SK-N-MC (cell line): ENCODE data around the gene ZNF219.

Experiments used
- DNase-seq: peaks from one replicate; pipeline ENCODE4 v3.0.0-alpha.2; 2011; ENCODE audit warnings: low read depth, low spot score
- H3K27ac ChIP-seq: fragments of 200-600 bp; sonication (generic); 2 replicates; pipeline ENCODE4 v1.5.1; 2016; ENCODE audit warnings: mixed run types
- H3K36me3 ChIP-seq: fragments of 200-600 bp; sonication (generic); 2 replicates; pipeline ENCODE4 v1.6.1; 2017; ENCODE audit warnings: antibody characterized with exemption, low read length, mixed read lengths; ENCODE audit not compliant: insufficient read depth
- H3K4me3 ChIP-seq: fragments of 200-600 bp; sonication (generic); 2 replicates; pipeline ENCODE4 v1.5.1; 2016
- H3K9ac ChIP-seq: fragments of 200-600 bp; sonication (generic); 2 replicates; pipeline ENCODE4 v1.8.0; 2017; ENCODE audit warnings: mixed run types, mixed read lengths; ENCODE audit not compliant: insufficient read length
- H3K9me3 ChIP-seq: fragments of 200-600 bp; sonication (generic); 2 replicates; pipeline ENCODE4 v1.6.1; 2017; ENCODE audit warnings: low read depth, mild to moderate bottlenecking, antibody characterized with exemption, low read length, moderate library complexity, mixed read lengths
- EZH2 ChIP-seq: fragments of 200-600 bp; sonication (generic); IDR thresholded peaks from one replicate; pipeline ENCODE4 v1.6.1; 2017; ENCODE audit warnings: antibody characterized with exemption
- FOXP2 ChIP-seq: optimal IDR thresholded peaks from 2 replicates; pipeline ENCODE3; 2011; ENCODE audit warnings: mild to moderate bottlenecking, moderate library complexity; ENCODE audit not compliant: insufficient read depth; ENCODE audit errors: extremely low read length, control extremely low read depth
- POLR2AphosphoS5 ChIP-seq: IDR thresholded peaks from 2 replicates; pipeline ENCODE4 v1.6.1; 2012; ENCODE audit warnings: mild to moderate bottlenecking, low read depth, low read length, borderline replicate concordance

Gene ZNF219

DNA sequence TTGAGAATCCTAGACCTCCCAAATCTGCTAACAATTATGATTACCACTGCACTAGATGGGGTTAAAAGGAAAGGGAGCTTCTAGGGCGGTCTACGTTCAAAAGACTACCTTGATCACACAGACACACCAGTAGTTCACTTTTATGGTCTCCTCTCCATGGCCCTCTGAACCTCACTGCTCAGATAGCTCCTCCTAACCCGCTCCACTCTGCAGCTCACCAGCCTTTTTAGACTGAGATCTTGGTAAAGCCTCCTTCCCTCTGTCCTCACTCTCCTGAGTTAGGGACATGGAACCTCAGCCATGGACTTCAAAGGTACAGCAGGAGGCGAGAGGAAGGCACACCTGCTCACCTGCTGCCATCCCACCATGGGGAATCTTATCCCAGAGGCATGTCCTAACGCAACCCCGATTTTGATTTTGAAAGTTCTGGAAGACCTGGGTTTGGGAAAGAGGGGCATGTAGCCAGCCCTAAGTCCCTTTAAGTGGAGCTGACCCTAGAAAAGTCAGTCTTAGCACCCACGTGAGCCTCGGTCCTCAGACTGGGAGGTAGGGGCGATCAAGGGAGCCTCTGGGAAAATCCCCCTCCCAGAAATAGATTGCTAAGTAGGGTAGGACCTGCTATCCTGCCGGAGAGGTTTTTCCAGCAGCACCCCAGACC lies 1.3 kb downstream of the ZNF219 start:
- H3K27ac ChIP-seq = peak overlapping the region; percentile 81
- TF ChIP-seq EZH2 (no peak), FOXP2 (no peak), POLR2AphosphoS5 (no peak)
- H3K9ac ChIP-seq = no peak overlapping the region

DNA sequence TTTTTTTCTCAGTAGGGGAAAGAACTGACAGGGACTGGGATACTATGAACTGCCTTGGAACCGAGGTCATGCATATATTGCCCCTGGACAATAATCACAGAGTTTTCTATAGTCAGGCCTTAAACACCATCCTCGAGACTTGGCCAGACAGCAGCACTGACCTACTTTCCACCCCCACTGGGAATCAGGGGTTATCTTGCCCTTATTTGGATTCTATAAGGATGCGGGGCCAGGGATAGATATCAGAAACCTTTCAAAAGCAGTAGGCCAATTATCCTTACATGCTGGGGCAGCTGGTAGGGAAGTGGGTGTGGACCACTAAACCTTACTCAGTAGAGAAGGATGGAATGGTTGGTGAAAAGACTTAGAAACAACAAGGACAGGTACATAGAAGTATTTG lies 2.0 kb downstream of the ZNF219 start:
- Histone ChIP-seq H3K4me3 (no peak overlapping the region), H3K36me3 (peaks cover 19% of the 10 kb centered on the region), H3K9me3 (no peaks in the 10 kb centered on the region), H3K9ac (no peak overlapping the region), H3K27ac (peak overlapping the region; percentile 81)
- TF ChIP-seq FOXP2 (no peak), POLR2AphosphoS5 (no peak), EZH2 (no peak)
- no peak for DNase-seq

More for the DNA sequence above, 1.3 kb downstream of the ZNF219 start:
- Histone ChIP-seq H3K36me3 (peaks cover 12% of the 10 kb centered on the region; the same call in 1 of the 2 replicates), H3K4me3 (peak overlapping the region; percentile 53; the same call in 1 of the 2 replicates), H3K9me3 (no peaks in the 10 kb centered on the region)
- no peak for DNase-seq

DNA sequence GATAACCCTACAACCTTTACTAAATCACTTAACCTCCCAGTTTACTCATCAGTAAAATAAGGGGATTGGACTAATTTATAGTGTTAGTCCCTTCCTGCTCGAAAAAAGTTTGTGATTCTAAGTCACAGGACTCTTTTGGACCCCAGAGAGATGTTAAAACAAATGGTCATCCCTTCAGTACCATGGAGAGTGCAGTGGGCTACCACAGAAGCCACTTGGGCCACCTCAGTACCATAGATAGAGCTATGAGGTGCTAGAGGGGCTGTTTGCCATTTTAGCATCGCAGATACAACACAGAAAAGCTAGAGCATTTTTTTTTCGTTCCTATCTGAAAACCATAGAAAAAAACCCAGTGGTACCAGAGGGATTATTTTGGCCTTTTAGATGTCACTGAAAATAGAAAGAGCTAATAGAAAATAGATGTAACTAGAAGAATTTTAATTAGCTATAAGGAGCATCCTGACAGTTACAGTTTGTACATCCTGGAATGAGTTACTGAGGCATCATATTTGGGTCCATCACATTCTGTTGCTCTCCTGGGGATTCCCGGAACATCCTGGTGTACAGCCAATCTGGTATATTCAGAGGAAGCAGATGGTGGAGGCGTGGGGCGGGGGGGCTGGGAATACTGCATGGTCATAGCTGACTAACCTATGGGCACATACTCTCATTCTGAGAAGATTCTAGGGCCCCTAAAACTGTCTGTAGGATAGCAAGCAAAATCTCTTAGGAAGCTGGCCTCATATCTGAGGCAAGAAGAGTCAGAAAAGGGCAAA lies 2.8 kb downstream of the ZNF219 start:
- no peak overlapping the region for H3K9ac ChIP-seq
- H3K36me3 ChIP-seq = peaks cover 25% of the 10 kb centered on the region
- no peaks in the 10 kb centered on the region for H3K9me3 ChIP-seq
- no peak for TF ChIP-seq EZH2
- no peak for TF ChIP-seq POLR2AphosphoS5
- no peak for TF ChIP-seq FOXP2
- H3K27ac ChIP-seq = peak overlapping the region; percentile 81
- H3K4me3 ChIP-seq = no peak overlapping the region
- DNase-seq = no peak

DNA sequence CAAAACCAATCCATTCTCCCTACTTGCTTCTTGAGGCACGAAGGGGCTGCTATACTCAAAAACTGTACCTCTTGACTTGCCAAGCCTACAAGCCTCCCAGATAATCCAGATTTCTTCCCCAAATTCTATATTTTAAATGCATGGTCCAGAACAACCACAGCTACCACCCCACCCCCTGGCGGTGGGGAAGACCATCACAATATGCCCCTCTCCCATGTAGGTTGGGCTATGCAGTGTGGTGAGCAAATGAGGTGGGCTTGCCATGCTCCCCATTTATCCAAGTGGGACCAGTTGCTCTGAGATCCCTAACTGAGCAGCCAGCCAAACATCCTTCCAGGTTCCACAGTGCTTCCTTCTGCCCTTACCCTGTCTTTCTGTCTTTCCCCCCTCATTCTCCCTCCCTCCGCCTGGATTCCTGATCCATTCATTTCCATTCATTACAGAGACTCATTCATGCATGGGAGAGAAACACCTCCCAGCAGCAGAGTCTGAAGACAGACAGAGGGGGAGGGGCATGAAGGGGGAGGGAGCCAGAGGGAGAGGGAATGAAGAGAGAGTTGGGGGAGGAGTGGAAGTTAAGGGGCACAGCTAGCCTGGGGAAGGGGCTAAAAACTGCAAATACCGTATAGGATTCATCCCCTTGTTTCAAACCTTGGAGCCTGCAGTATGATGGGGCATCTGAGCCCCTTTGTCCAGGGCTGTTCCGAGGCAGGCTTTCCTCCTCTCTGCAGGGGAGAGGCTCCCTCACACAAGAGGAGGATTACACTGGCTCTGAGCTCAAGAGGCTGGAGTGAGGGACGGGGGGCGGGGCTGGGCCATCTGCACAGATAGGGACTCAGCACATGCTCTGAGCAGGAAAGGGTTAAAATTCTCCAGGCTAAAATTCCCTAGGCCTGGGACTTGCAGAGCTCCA lies 4.4 kb downstream of the ZNF219 start:
- no peak for DNase-seq
- Histone ChIP-seq H3K27ac (peak overlapping the region; percentile 74; the same call in 1 of the 2 replicates), H3K9ac (no peak overlapping the region), H3K4me3 (peak overlapping the region; percentile 65), H3K36me3 (peaks cover 35% of the 10 kb centered on the region), H3K9me3 (no peaks in the 10 kb centered on the region)
- TF ChIP-seq POLR2AphosphoS5 = no peak
- TF ChIP-seq FOXP2 = no peak
- TF ChIP-seq EZH2 = no peak

DNA sequence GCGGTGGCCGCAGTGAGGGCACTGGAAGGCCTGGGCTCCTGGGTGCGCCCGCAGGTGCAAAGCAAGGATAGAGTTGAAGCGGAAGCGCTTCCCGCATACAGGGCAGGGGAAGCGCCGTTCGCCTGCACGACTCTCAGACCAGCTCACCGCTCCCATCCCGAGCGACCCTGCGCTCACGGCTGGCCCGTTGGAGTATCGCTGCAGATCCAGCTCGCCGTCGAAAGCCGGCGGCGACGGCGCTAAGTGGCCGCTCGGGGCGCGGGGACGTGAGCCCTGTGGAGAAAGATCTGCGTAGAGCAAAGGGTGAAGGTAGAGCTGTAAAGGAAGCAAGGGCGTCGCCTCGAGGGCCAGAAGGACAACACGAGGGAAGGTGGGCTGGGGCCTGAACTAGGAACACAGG lies 5.4 kb downstream of the ZNF219 start:
- Histone ChIP-seq H3K27ac (no peak overlapping the region), H3K9ac (no peak overlapping the region), H3K36me3 (peaks cover 40% of the 10 kb centered on the region), H3K4me3 (no peak overlapping the region), H3K9me3 (no peaks in the 10 kb centered on the region)
- no peak for DNase-seq
- no peak for TF ChIP-seq FOXP2
- TF ChIP-seq EZH2 = no peak
- no peak for TF ChIP-seq POLR2AphosphoS5

DNA sequence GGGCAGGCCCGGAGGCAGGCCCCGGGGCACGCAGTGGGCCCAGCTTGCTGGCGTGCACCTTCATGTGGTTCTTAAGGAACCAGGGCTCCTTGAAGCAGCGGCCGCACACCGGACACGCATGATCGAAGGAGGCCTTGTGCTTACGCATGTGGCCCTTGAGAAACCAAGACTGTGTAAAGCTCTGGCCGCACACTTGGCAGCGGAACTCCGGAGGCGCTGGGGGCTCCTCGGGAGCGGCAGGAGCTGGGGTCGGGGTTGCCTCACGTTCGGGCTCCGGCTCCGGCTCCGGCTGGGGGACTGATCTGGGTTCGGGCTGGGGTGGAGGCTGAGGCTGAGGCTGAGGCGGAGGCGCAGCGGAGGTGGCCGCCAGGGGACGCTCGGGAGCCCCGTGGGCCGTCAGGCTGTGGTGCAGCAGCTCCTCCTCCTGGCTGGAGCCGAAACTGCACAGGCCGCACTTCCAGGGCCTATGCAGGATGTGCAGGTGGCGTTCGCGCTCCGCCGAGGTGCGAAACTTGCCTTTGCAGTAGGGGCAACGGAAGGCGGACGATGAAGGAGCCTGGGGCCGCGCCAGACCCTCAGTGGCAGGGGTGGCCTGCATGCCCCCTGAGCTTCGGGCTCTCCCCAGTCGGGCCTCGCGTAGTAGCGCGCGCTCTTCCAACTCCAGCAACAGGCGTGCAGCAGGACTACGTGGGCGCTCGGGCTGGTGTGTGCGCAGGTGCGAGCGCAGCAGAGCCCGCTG lies 6.0 kb downstream of the ZNF219 start:
- no peak for DNase-seq
- H3K36me3 ChIP-seq = peaks cover 43% of the 10 kb centered on the region
- no peak overlapping the region for H3K4me3 ChIP-seq
- H3K9ac ChIP-seq = no peak overlapping the region
- H3K27ac ChIP-seq = peak overlapping the region; percentile 25; the same call in 1 of the 2 replicates
- no peak for TF ChIP-seq FOXP2
- no peaks in the 10 kb centered on the region for H3K9me3 ChIP-seq

DNA sequence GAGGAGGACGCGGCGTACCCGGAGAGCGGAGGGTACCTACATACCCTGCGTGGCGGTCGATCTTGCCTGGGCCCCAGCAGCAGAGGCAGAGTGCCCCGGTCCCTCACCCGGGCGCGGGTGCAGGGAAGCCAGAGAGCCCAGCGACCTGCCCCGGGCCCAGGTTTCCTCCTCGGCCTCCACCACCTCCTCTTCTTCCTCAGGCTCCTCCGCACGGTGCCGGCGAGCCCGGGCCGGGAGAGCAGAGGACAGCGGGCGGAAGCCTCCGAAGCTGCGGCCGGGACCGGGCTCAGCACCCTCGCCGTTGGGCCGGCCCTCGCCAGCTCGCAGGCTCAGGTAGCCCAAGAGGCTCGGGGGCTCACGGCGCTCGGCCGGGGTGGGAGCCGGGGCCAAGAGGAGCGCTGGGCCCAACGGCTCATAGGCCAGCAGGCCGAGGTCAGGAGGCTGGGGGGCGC lies 6.6 kb downstream of the ZNF219 start:
- no peak for DNase-seq
- peaks cover 48% of the 10 kb centered on the region for H3K36me3 ChIP-seq
- no peaks in the 10 kb centered on the region for H3K9me3 ChIP-seq
- TF ChIP-seq POLR2AphosphoS5 (no peak), EZH2 (no peak), FOXP2 (no peak)
- H3K4me3 ChIP-seq = no peak overlapping the region
- no peak overlapping the region for H3K27ac ChIP-seq
- no peak overlapping the region for H3K9ac ChIP-seq
